ENCODE results near the gene SP4.

DNA sequence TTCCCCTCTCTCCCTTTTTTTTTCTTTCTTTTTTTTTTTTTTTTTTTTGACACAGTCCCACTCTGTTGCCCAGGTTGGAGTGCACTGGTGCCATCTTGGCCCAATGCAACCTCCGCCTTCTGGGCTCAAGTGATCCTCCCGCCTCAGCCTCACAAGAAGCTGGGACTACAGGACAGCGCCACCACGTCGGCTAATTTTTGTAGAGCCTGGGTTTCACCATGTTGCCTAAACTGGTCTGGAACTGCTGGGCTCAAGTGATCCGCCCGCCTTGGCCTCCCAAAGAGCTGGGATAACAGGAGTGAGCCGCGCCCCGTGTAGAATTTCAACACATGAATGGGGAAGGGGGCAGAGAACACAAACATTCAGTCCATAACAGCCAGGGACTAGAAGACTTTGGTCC is 2.6 kb upstream of the SP4 start:
- no peak for TF ChIP-seq POLR2A (IDR thresholded peaks at IDR 0.05)
- no peak for TF ChIP-seq POLR2AphosphoS5 (IDR thresholded peaks at IDR 0.05; ENCODE audit: insufficient read depth in 1 of 2, low read depth in 1 of 2)
- TF ChIP-seq, protein P1, sequence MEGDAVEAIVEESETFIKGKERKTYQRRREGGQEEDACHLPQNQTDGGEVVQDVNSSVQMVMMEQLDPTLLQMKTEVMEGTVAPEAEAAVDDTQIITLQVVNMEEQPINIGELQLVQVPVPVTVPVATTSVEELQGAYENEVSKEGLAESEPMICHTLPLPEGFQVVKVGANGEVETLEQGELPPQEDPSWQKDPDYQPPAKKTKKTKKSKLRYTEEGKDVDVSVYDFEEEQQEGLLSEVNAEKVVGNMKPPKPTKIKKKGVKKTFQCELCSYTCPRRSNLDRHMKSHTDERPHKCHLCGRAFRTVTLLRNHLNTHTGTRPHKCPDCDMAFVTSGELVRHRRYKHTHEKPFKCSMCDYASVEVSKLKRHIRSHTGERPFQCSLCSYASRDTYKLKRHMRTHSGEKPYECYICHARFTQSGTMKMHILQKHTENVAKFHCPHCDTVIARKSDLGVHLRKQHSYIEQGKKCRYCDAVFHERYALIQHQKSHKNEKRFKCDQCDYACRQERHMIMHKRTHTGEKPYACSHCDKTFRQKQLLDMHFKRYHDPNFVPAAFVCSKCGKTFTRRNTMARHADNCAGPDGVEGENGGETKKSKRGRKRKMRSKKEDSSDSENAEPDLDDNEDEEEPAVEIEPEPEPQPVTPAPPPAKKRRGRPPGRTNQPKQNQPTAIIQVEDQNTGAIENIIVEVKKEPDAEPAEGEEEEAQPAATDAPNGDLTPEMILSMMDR (IDR thresholded peaks at IDR 0.05): no peak
